ENCODE results near the gene LTBP3.

The LTBP3 gene

GRCh38 chr11:65557280-65558001 lies 718 bp downstream of the LTBP3 start:
- POLR2A ChIA-PET = no interaction called here
- CTCF ChIA-PET = interaction anchor here (1.1 to 1.5 kb wide), 5 partner anchors 8 to 17 kb away, joined by 3 to 10 read pairs (median 4); no protein-coding TSS in a partner anchor
- DNase-seq (ENCODE audit: extremely low spot score) = no peak
- TF ChIP-seq, protein P1, sequence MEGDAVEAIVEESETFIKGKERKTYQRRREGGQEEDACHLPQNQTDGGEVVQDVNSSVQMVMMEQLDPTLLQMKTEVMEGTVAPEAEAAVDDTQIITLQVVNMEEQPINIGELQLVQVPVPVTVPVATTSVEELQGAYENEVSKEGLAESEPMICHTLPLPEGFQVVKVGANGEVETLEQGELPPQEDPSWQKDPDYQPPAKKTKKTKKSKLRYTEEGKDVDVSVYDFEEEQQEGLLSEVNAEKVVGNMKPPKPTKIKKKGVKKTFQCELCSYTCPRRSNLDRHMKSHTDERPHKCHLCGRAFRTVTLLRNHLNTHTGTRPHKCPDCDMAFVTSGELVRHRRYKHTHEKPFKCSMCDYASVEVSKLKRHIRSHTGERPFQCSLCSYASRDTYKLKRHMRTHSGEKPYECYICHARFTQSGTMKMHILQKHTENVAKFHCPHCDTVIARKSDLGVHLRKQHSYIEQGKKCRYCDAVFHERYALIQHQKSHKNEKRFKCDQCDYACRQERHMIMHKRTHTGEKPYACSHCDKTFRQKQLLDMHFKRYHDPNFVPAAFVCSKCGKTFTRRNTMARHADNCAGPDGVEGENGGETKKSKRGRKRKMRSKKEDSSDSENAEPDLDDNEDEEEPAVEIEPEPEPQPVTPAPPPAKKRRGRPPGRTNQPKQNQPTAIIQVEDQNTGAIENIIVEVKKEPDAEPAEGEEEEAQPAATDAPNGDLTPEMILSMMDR (IDR thresholded peaks at IDR 0.05; ENCODE audit: control extremely low read depth, extremely low read depth, low read depth, missing control alignments) = no peak

- CTCF ChIA-PET = interaction anchor here (1.1 to 1.5 kb wide), 5 partner anchors 9 to 17 kb away, joined by 3 to 10 read pairs (median 4); no protein-coding TSS in a partner anchor
- POLR2A ChIA-PET = no interaction called here
- TF ChIP-seq, protein P1 (IDR thresholded peaks at IDR 0.05; ENCODE audit: control extremely low read depth, extremely low read depth, low read depth, missing control alignments) = no peak
- no peak for DNase-seq (ENCODE audit: extremely low spot score)
These were observed 1.5 kb downstream of the LTBP3 start for GRCh38 chr11:65556470-65557279.

- no peak for DNase-seq (ENCODE audit: extremely low spot score)
- TF ChIP-seq, protein P1 (IDR thresholded peaks at IDR 0.05; ENCODE audit: control extremely low read depth, extremely low read depth, low read depth, missing control alignments) = no peak
- POLR2A ChIA-PET = no interaction called here
- CTCF ChIA-PET = interaction anchor here (1.4 to 1.5 kb wide), 2 partner anchors 14 to 15 kb away, joined by 4 to 12 read pairs; no protein-coding TSS in a partner anchor
These were observed 2.4 kb downstream of the LTBP3 start for GRCh38 chr11:65555693-65556231.

DNA sequence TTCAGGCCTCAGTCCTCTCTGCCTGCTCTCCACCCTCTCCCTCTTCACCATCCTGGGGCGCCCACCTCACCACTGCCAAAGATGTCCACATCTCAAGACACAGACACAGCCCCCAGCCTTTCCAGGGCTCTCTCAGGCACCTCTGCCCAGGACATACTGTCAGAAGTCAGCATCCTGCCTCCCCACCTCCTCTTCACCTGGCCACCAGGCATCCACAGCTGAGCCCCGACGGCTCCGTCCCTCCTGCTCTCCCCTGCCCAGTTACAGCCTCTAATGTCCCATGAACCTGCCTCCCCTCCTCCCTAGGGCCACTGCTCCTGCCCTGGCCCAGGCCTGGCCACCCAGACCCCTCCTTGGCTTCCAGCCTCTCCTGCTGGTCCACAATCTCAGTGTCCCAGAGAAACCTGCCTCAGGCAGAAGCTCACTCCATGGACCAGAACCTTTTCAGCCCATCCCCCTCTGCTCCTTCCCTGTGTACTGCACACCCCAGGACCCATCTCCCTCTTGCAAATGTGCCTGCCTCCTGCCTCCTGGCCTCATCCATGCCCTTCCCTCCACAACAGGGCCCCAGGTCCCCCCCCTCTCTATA lies 3.2 kb downstream of the LTBP3 start:
- TF ChIP-seq, protein P1 (IDR thresholded peaks at IDR 0.05; ENCODE audit: control extremely low read depth, extremely low read depth, low read depth, missing control alignments) = no peak
- POLR2A ChIA-PET = no interaction called here
- CTCF ChIA-PET = interaction anchor here (1.0 to 1.4 kb wide), 2 partner anchors 14 to 18 kb away, joined by 3 to 12 read pairs; no protein-coding TSS in a partner anchor
- DNase-seq (ENCODE audit: extremely low spot score) = no peak

DNA sequence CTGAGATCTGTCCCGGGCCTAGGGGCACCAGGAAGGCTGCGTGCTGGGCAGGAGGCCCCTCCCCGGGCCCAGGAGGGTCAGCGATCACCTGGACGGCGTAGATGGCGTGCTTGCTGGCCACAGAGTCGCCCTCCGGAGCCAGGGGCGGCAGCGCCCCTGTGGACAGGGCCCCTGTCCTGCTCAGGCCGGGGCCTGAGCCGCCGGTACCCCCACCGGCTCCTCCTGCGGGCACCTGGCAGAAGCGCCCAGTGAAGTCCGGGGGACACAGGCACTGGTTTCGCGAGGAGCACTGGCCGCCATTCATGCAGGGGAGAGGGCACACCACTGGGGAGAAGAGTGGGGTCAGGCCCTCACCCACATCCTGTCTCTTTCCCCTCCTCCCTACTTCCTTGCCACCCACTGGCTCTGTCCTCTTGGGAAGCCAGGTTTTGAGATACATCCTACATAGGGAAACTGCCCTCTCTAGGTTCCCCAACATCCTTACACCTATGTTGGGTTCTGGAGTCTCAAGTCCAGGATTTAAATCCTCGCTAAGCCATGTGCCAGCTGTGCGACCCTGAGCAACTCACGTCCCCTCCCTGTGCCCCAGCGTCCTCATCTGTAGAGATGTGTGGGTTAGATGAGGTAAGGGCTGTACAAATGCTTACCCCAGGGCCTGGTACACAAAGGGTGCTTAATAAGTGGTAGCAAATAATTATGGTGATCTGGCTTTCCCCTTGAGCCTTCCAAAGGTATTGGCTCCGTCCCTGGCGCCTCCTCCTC lies 3.9 kb downstream of the LTBP3 start:
- TF ChIP-seq, protein P1 (IDR thresholded peaks at IDR 0.05; ENCODE audit: control extremely low read depth, extremely low read depth, low read depth, missing control alignments) = no peak
- no peak for DNase-seq (ENCODE audit: extremely low spot score)
- CTCF ChIA-PET = interaction anchor here (1.0 to 2.3 kb wide), 6 partner anchors 11 to 19 kb away, joined by 3 to 16 read pairs (median 4); no protein-coding TSS in a partner anchor
- POLR2A ChIA-PET = interaction anchor here (1.4 kb wide), 1 partner anchor 47 kb away, joined by 6 read pairs; no protein-coding TSS in a partner anchor
